Muscle of leg (tissue), 11 donors: Measurements from ENCODE around the gene IDI2. TPM values are rescaled to one million over a fixed set of nuclear protein-coding genes. Genes with fewer than 3 reads are reported as not detected.

Experiments used
- DNase-seq: peaks from one replicate; pipeline ENCODE4 v3.0.0; 2013
- H3K27ac ChIP-seq: one replicate; pipeline ENCODE4 v1.5.1; 2013; ENCODE audit warnings: mild to moderate bottlenecking, low read length, control low read depth
- H3K27me3 ChIP-seq: one replicate; pipeline ENCODE4 v1.6.1; 2013; ENCODE audit warnings: low read length; ENCODE audit not compliant: control insufficient read depth, insufficient read depth
- H3K36me3 ChIP-seq: one replicate; pipeline ENCODE4 v1.6.1; 2013; ENCODE audit warnings: low read length; ENCODE audit not compliant: control insufficient read depth, insufficient read depth
- H3K4me1 ChIP-seq: one replicate; pipeline ENCODE4 v1.6.1; 2013; ENCODE audit warnings: low read length; ENCODE audit not compliant: control insufficient read depth, insufficient read depth
- H3K4me3 ChIP-seq: one replicate; pipeline ENCODE4 v1.5.1; 2013; ENCODE audit warnings: low read length, control low read depth
- H3K9me3 ChIP-seq: replicated peaks from 2 replicates; pipeline ENCODE4 v1.6.1; 2013; ENCODE audit warnings: low read depth, low read length; ENCODE audit not compliant: control insufficient read depth
- WGBS: methylation state at CpG from one replicate; pipeline ENCODE4 v1.1.5; 2013; ENCODE audit warnings: missing lambda C conversion rate; ENCODE audit not compliant: insufficient coverage; 5-methylcytosine and 5-hydroxymethylcytosine counted together
- polyA plus RNA-seq, 8 donors: library from polyadenylated mRNA; unstranded; fragments of 120-200 nt; gene quantifications; one replicate each; pipeline versions ENCODE4 v1.2.1 to v1.2.3, GENCODE V29; 2013; ENCODE audit warnings: inconsistent platforms in 1 of 8, low replicate concordance in 1 of 8; ENCODE audit not compliant: insufficient read length in 8 of 8, insufficient read depth in 1 of 8
- total RNA-seq: library from RNA; stranded (reverse); fragments of 120-200 nt; gene quantifications from one replicate; pipeline ENCODE4 v1.2.4, GENCODE V29; 2013

Gene IDI2
- total and polyA plus RNA-seq, 9 donors = 0.11 to 0.15 (median 0.11) TPM; not detected in 6

GRCh38 chr10:1034758-1035157 lies 9.1 kb upstream of the IDI2 start:
- Histone ChIP-seq H3K27me3 (no peaks in the 10 kb centered on the region), H3K27ac (no peak overlapping the region), H3K9me3 (no peaks in the 10 kb centered on the region), H3K4me1 (no peaks in the 10 kb centered on the region), H3K4me3 (no peak overlapping the region), H3K36me3 (peaks cover 13% of the 10 kb centered on the region)
- WGBS = no CpG with 5 or more reads among the region's 3 CpGs
- DNase-seq = peak; percentile 36

- no peak overlapping the region for H3K27ac ChIP-seq
- H3K4me1 ChIP-seq = no peaks in the 10 kb centered on the region
- H3K4me3 ChIP-seq = no peak overlapping the region
- no peaks in the 10 kb centered on the region for H3K9me3 ChIP-seq
- peaks cover 13% of the 10 kb centered on the region for H3K36me3 ChIP-seq
- no peaks in the 10 kb centered on the region for H3K27me3 ChIP-seq
- no peak for DNase-seq
- WGBS = no CpG with 5 or more reads among the region's 1 CpG
Measured at GRCh38 chr10:1033601-1034000, 7.9 kb upstream of the IDI2 start.

GRCh38 chr10:1029838-1030237 lies 4.2 kb upstream of the IDI2 start:
- H3K4me1 ChIP-seq = no peaks in the 10 kb centered on the region
- H3K27ac ChIP-seq = no peak overlapping the region
- H3K27me3 ChIP-seq = no peaks in the 10 kb centered on the region
- no peak overlapping the region for H3K4me3 ChIP-seq
- no peak for DNase-seq
- H3K36me3 ChIP-seq = no peaks in the 10 kb centered on the region
- 89% methylated on average over 6 of the region's 7 CpGs for WGBS
- no peaks in the 10 kb centered on the region for H3K9me3 ChIP-seq

- no peaks in the 10 kb centered on the region for H3K36me3 ChIP-seq
- no peak for DNase-seq
- H3K9me3 ChIP-seq = no peaks in the 10 kb centered on the region
- no peak overlapping the region for H3K27ac ChIP-seq
- no peaks in the 10 kb centered on the region for H3K4me1 ChIP-seq
- no peak overlapping the region for H3K4me3 ChIP-seq
- no CpG with 5 or more reads among the region's 6 CpGs for WGBS
- no peaks in the 10 kb centered on the region for H3K27me3 ChIP-seq
Measured at GRCh38 chr10:1026578-1026977, 919 bp upstream of the IDI2 start.

- H3K4me1 ChIP-seq = no peaks in the 10 kb centered on the region
- DNase-seq = no peak
- WGBS = 89% methylated on average over 9 of the region's 12 CpGs
- no peaks in the 10 kb centered on the region for H3K9me3 ChIP-seq
- H3K27me3 ChIP-seq = no peaks in the 10 kb centered on the region
- H3K27ac ChIP-seq = no peak overlapping the region
- H3K4me3 ChIP-seq = no peak overlapping the region
- H3K36me3 ChIP-seq = peaks cover 7% of the 10 kb centered on the region
Measured at GRCh38 chr10:1024103-1024502, 1.6 kb downstream of the IDI2 start.

GRCh38 chr10:1022413-1022812 lies 3.2 kb downstream of the IDI2 start:
- H3K4me1 ChIP-seq = no peaks in the 10 kb centered on the region
- H3K9me3 ChIP-seq = no peaks in the 10 kb centered on the region
- H3K36me3 ChIP-seq = peaks cover 18% of the 10 kb centered on the region
- no peak overlapping the region for H3K4me3 ChIP-seq
- no peaks in the 10 kb centered on the region for H3K27me3 ChIP-seq
- 86% methylated on average over 11 of the region's 12 CpGs for WGBS
- no peak for DNase-seq
- H3K27ac ChIP-seq = no peak overlapping the region

GRCh38 chr10:1020958-1021357 lies 4.7 kb downstream of the IDI2 start:
- DNase-seq = no peak
- H3K36me3 ChIP-seq = peaks cover 27% of the 10 kb centered on the region
- no peak overlapping the region for H3K4me3 ChIP-seq
- H3K27me3 ChIP-seq = no peaks in the 10 kb centered on the region
- WGBS = 93% methylated on average over 5 of the region's 9 CpGs
- H3K4me1 ChIP-seq = no peaks in the 10 kb centered on the region
- no peak overlapping the region for H3K27ac ChIP-seq
- H3K9me3 ChIP-seq = no peaks in the 10 kb centered on the region

GRCh38 chr10:1020460-1020859 lies 5.2 kb downstream of the IDI2 start:
- 85% methylated on average over 8 of the region's 10 CpGs for WGBS
- Histone ChIP-seq H3K27me3 (no peaks in the 10 kb centered on the region), H3K4me1 (no peaks in the 10 kb centered on the region), H3K4me3 (no peak overlapping the region), H3K9me3 (no peaks in the 10 kb centered on the region), H3K27ac (no peak overlapping the region), H3K36me3 (peaks cover 32% of the 10 kb centered on the region)
- no peak for DNase-seq

- Histone ChIP-seq H3K27ac (no peak overlapping the region), H3K27me3 (no peaks in the 10 kb centered on the region), H3K4me1 (no peaks in the 10 kb centered on the region), H3K36me3 (peaks cover 35% of the 10 kb centered on the region), H3K9me3 (no peaks in the 10 kb centered on the region), H3K4me3 (no peak overlapping the region)
- WGBS = 96% methylated on average over 8 of the region's 10 CpGs
- DNase-seq = no peak
Measured at GRCh38 chr10:1019362-1019761, 6.3 kb downstream of the IDI2 start.

- WGBS = 88% methylated on average over 10 of the region's 11 CpGs
- H3K4me3 ChIP-seq = no peak overlapping the region
- DNase-seq = no peak
- no peaks in the 10 kb centered on the region for H3K9me3 ChIP-seq
- H3K27me3 ChIP-seq = no peaks in the 10 kb centered on the region
- no peaks in the 10 kb centered on the region for H3K4me1 ChIP-seq
- no peak overlapping the region for H3K27ac ChIP-seq
- H3K36me3 ChIP-seq = peaks cover 65% of the 10 kb centered on the region
Measured at GRCh38 chr10:1015688-1016087, 10.0 kb downstream of the IDI2 start.

- WGBS = 95% methylated on average over 11 of the region's 16 CpGs
- Histone ChIP-seq H3K27ac (no peak overlapping the region), H3K4me3 (no peak overlapping the region)
Measured at GRCh38 chr10:1011696-1012095, 14.0 kb downstream of the IDI2 start.

More at GRCh38 chr10:1011696-1012095, 14.0 kb downstream of the IDI2 start:
- DNase-seq = no peak
- Histone ChIP-seq H3K27me3 (no peaks in the 10 kb centered on the region), H3K4me1 (no peaks in the 10 kb centered on the region), H3K9me3 (no peaks in the 10 kb centered on the region), H3K36me3 (peaks cover 78% of the 10 kb centered on the region)
